IPS-18a (cell line): ENCODE measurements around the gene PKN1.

ENCODE experiments used
- H3K27ac ChIP-seq: one replicate; pipeline ENCODE4 v1.5.1; 2013; ENCODE audit warnings: low read length
- H3K27me3 ChIP-seq: one replicate; pipeline ENCODE4 v1.6.1; 2013; ENCODE audit warnings: mild to moderate bottlenecking, low read length; ENCODE audit not compliant: control insufficient read depth, insufficient read depth
- H3K36me3 ChIP-seq: one replicate; pipeline ENCODE4 v1.6.1; 2013; ENCODE audit warnings: low read depth, low read length; ENCODE audit not compliant: control insufficient read depth
- H3K4me1 ChIP-seq: one replicate; pipeline ENCODE4 v1.6.1; 2013; ENCODE audit warnings: low read depth, low read length; ENCODE audit not compliant: control insufficient read depth
- H3K4me3 ChIP-seq: one replicate; pipeline ENCODE4 v1.5.1; 2013; ENCODE audit warnings: low read length
- H3K9ac ChIP-seq: one replicate; pipeline ENCODE4 v1.6.1; 2013; ENCODE audit warnings: mild to moderate bottlenecking, low read length, moderate library complexity
- H3K9me3 ChIP-seq: one replicate; pipeline ENCODE4 v1.6.1; 2013; ENCODE audit warnings: low read depth, low read length; ENCODE audit not compliant: control insufficient read depth

The PKN1 gene

GRCh38 chr19:14517446-14517839 lies 84.3 kb downstream of the PKN1 start:
- Histone ChIP-seq H3K9me3 (no peaks in the 10 kb centered on the region), H3K36me3 (peaks cover 26% of the 10 kb centered on the region), H3K4me1 (peaks cover 5% of the 10 kb centered on the region), H3K9ac (peak overlapping the region; percentile 85), H3K27ac (no peak overlapping the region), H3K27me3 (no peaks in the 10 kb centered on the region), H3K4me3 (peak overlapping the region; percentile 89)

- H3K27ac ChIP-seq = peak within 1 kb of the TSS; percentile 84
- H3K9me3 ChIP-seq = no peaks in the 10 kb centered on the region
- peaks cover 26% of the 10 kb centered on the region for H3K36me3 ChIP-seq
- H3K4me3 ChIP-seq = peak within 1 kb of the TSS; percentile 89
- peaks cover 5% of the 10 kb centered on the region for H3K4me1 ChIP-seq
- peak within 1 kb of the TSS; percentile 85 for H3K9ac ChIP-seq
- no peaks in the 10 kb centered on the region for H3K27me3 ChIP-seq
Measured at GRCh38 chr19:14517840-14518505, 84.9 kb downstream of the PKN1 start, which contains the start of gene DNAJB1. TSS of gene DNAJB1 (minus strand) at chr19:14518397. CDS start at chr19:14518349, 48 bp downstream.

DNA sequence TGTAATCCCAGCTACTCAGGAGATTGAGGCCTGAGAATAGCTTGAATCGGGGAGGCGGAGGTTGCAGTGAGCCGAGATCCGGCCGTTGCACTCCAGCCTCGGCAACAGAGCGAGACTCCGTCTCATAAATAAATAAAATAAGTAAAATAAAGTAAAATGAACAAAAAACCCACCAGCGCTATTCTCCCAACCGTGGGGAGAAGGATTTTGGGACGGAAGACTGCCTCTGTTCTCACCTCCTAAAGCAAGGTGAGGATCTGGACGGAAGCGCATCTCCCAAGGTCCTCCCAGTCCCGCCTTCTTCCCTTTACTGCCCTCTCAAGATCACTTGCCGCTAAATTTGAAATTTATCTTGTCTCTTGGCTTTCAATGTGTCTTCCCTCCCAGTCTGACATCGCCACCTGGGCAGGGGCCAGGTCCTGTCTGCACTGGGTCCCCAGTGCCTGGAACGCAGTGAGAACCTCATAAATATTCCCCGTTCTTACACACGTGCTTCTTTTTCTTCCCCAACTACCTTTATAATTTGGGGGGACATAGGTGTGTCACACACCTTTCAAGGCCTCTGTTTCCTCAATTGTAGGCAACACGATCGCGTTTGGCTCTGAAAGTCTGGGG lies 86.2 kb downstream of the PKN1 start:
- Histone ChIP-seq H3K9me3 (no peaks in the 10 kb centered on the region), H3K4me3 (no peak overlapping the region), H3K4me1 (peaks cover 5% of the 10 kb centered on the region), H3K36me3 (peaks cover 21% of the 10 kb centered on the region), H3K27me3 (no peaks in the 10 kb centered on the region), H3K27ac (no peak overlapping the region), H3K9ac (no peak overlapping the region)

DNA sequence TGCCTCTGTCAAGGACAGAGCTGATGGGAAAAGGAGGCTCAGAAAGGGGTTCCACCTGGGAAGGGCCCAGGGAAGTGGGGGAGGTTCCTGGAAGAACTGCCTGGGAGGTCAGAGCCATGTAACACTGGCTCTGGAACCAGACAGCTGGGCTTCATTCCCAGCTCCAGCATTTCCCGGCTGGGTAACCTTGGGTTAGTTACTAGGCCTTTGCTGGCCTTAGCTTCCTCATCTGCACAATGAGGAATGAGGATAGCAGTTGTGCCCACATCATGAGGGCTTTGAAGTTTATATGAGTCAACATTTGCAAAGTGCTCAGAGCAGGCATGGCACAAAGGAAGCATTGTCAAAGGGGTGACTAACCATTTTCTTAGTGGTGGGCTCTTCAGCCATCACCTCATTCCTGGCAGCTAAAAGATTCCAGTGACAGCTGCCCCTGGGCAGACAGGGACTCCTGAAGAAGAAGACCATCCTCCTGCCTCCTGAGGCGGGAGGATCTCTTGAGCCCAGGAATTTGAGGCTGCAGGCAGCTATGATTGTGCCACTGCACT lies 86.8 kb downstream of the PKN1 start:
- H3K4me1 ChIP-seq = peaks cover 5% of the 10 kb centered on the region
- H3K27me3 ChIP-seq = no peaks in the 10 kb centered on the region
- peaks cover 15% of the 10 kb centered on the region for H3K36me3 ChIP-seq
- H3K27ac ChIP-seq = no peak overlapping the region
- no peak overlapping the region for H3K4me3 ChIP-seq
- no peak overlapping the region for H3K9ac ChIP-seq
- no peaks in the 10 kb centered on the region for H3K9me3 ChIP-seq

DNA sequence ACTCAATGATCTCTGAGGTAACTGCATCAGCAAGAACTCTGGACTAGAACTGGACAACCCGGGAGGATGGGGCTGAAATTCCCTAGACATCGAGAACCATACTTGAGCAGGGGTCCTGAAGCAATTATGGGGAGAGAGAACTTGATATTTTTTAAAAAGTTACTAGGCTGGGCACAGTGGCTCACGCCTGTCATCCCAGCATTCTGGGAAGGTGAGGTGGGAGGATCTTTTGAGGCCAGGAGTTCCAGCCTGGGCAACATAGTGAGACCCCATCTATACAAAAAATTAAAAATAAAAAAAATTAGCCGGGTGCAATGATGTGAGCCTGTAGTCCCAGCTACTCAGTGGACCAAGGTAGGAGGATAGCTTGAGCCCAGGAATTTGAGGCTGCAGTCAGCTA lies 87.4 kb downstream of the PKN1 start:
- Histone ChIP-seq H3K9ac (no peak overlapping the region), H3K27ac (no peak overlapping the region), H3K36me3 (peaks cover 9% of the 10 kb centered on the region), H3K4me3 (no peak overlapping the region), H3K4me1 (peaks cover 5% of the 10 kb centered on the region), H3K9me3 (no peaks in the 10 kb centered on the region), H3K27me3 (no peaks in the 10 kb centered on the region)
